Lung (tissue), 12 donors: ENCODE data around the gene OGT. TPM values are rescaled to one million over a fixed set of nuclear protein-coding genes. Genes with fewer than 3 reads are reported as not detected.
"Not testable (repeated sequence)": the region's sequence is repeated elsewhere in the genome, so short reads cannot be mapped to it uniquely, and the experiment has no call there.

Experiments
- ATAC-seq: fragments of 200-7000 bp; cut with Tn5 transposase; one replicate; pipeline ENCODE4 v1.9.1; 2020; ENCODE audit warnings: moderate number of reproducible peaks; ENCODE audit not compliant: insufficient read depth, low FRiP score
- DNase-seq, 3 donors: peaks; one replicate each; pipeline ENCODE4 v3.0.0-alpha.2; 2013 to 2017
- H3K27ac ChIP-seq, 2 donors: one replicate each; pipeline ENCODE4 v1.5.1; 2013; ENCODE audit warnings: mild to moderate bottlenecking in 2 of 2, moderate library complexity in 2 of 2, control low read depth in 1 of 2, inconsistent platforms in 1 of 2, low read depth in 1 of 2, low read length in 1 of 2
- H3K27me3 ChIP-seq, 3 donors: one replicate each; pipeline ENCODE4 v1.5.1; 2013; ENCODE audit warnings: low read length in 2 of 3; ENCODE audit not compliant: control insufficient read depth in 3 of 3, insufficient read depth in 3 of 3
- H3K36me3 ChIP-seq, 4 donors: one replicate each; pipeline ENCODE4 v1.5.1; 2013; ENCODE audit warnings: low read length in 4 of 4, mild to moderate bottlenecking in 1 of 4, moderate library complexity in 1 of 4; ENCODE audit not compliant: control insufficient read depth in 4 of 4, insufficient read depth in 4 of 4
- H3K4me1 ChIP-seq, 5 donors: one replicate each; pipeline ENCODE4 v1.5.1; 2013; ENCODE audit warnings: low read length in 5 of 5, mild to moderate bottlenecking in 2 of 5, moderate library complexity in 1 of 5; ENCODE audit not compliant: control insufficient read depth in 5 of 5, insufficient read depth in 5 of 5
- H3K4me3 ChIP-seq: one replicate; pipeline ENCODE4 v1.5.1; 2013; ENCODE audit warnings: mild to moderate bottlenecking, control low read depth, moderate library complexity
- H3K9ac ChIP-seq, 2 donors: one replicate each; pipeline ENCODE4 v1.5.1; 2013; ENCODE audit warnings: low read length in 2 of 2, control low read depth in 1 of 2; ENCODE audit not compliant: insufficient read depth in 1 of 2
- H3K9me3 ChIP-seq, 4 donors: one replicate each; pipeline ENCODE4 v1.5.1; 2013; ENCODE audit warnings: low read length in 3 of 4, mild to moderate bottlenecking in 1 of 4, moderate library complexity in 1 of 4; ENCODE audit not compliant: control insufficient read depth in 4 of 4, insufficient read depth in 3 of 4
- CTCF ChIP-seq: IDR thresholded peaks from 2 replicates; pipeline ENCODE4 v1.5.1; 2012; ENCODE audit warnings: mild to moderate bottlenecking; ENCODE audit errors: control extremely low read depth, extremely low read depth
- WGBS, 2 donors: extraction: QIAGEN DNeasy Blood & Tissue Kit; methylation state at CpG; one replicate each; pipeline ENCODE4 v1.1.7; 2013; 5-methylcytosine and 5-hydroxymethylcytosine counted together
- polyA plus RNA-seq, 2 donors: library from polyadenylated mRNA; stranded (reverse); fragments of 200-250 nt; gene quantifications; one replicate each; pipeline ENCODE4 v1.2.1, GENCODE V29; 2013
- total RNA-seq, 2 donors: library from RNA; depleted of rRNA in 1 of 2; stranded (reverse); fragments of >200 nt in 1 of 2; gene quantifications; one replicate each; pipeline ENCODE4 v1.2.1, GENCODE V29; 2014 to 2021
- donor health status: control.
- donor health status: control.
- donor health status: Bipolar disorder and iron deficiency.
- donor health status: healthy.
- donor health status: DM: yes; HTN: yes; CAD: no.

The OGT gene
- total and polyA plus RNA-seq, 4 donors, result 32.3 to 385 (median 72.8) TPM

GRCh38 chrX:71504346-71504745 lies 28.6 kb upstream of the OGT start:
- Histone ChIP-seq H3K36me3 (no peaks in the 10 kb centered on the region), H3K4me3 (no peak overlapping the region), H3K4me1 (no peaks in the 10 kb centered on the region), H3K9ac (no peak overlapping the region), H3K9me3 (peaks cover 0 to 5% (median 0%) of the 10 kb centered on the region in 4 donors), H3K27ac (no peak overlapping the region), H3K27me3 (no peaks in the 10 kb centered on the region)
- ATAC-seq (no peak), DNase-seq (no peak)
- 64% methylated on average over 1 of the region's 1 CpG for WGBS, 2 donors
- TF ChIP-seq CTCF, result no peak

GRCh38 chrX:71509289-71509688 lies 23.6 kb upstream of the OGT start:
- no peaks in the 10 kb centered on the region for H3K27me3 ChIP-seq
- H3K4me3 ChIP-seq, result no peak overlapping the region
- no peaks in the 10 kb centered on the region for H3K4me1 ChIP-seq
- H3K36me3 ChIP-seq, result no peaks in the 10 kb centered on the region
- ATAC-seq (no peak), DNase-seq (no peak)
- H3K9ac ChIP-seq, result no peak overlapping the region
- no peak overlapping the region for H3K27ac ChIP-seq
- TF ChIP-seq CTCF, result no peak
- 71 to 90% methylated on average over 1 of the region's 1 CpG for WGBS, 2 donors
- H3K9me3 ChIP-seq, result no peaks in the 10 kb centered on the region

- no peaks in the 10 kb centered on the region for H3K9me3 ChIP-seq
- H3K4me1 ChIP-seq, result peaks cover 0 to 2% (median 0%) of the 10 kb centered on the region in 5 donors
- H3K27me3 ChIP-seq, result no peaks in the 10 kb centered on the region
- H3K9ac ChIP-seq, result no peak overlapping the region
- H3K4me3 ChIP-seq, result no peak overlapping the region
- H3K27ac ChIP-seq, result no peak overlapping the region
- no peak for TF ChIP-seq CTCF
- no peak for DNase-seq
- WGBS, 2 donors, result 95 to 100% methylated on average over 2 of the region's 2 CpGs
- ATAC-seq, result no peak
- no peaks in the 10 kb centered on the region for H3K36me3 ChIP-seq
Observed at GRCh38 chrX:71510161-71510560, 22.7 kb upstream of the OGT start.

GRCh38 chrX:71513731-71514130 lies 19.2 kb upstream of the OGT start:
- ATAC-seq, H3K36me3 ChIP-seq, H3K9me3 ChIP-seq, H3K4me1 ChIP-seq, DNase-seq, H3K4me3 ChIP-seq, H3K27ac ChIP-seq, H3K27me3 ChIP-seq, H3K9ac ChIP-seq: not testable (repeated sequence)
- WGBS, 2 donors, result 92 to 98% methylated on average over 4 of the region's 4 CpGs
